Mucosa of rectum (tissue), 2 donors: Measurements from ENCODE around the gene HOXA3.

ENCODE experiments used
- H3K27ac ChIP-seq, 2 donors: one replicate each; pipeline ENCODE4 v1.7.0; 2013; ENCODE audit warnings: inconsistent platforms in 2 of 2, low read depth in 2 of 2, low read length in 2 of 2
- H3K27me3 ChIP-seq, 2 donors: one replicate each; pipeline ENCODE4 v1.7.0; 2013; ENCODE audit warnings: low read length in 2 of 2; ENCODE audit not compliant: control insufficient read depth in 2 of 2, insufficient read depth in 2 of 2
- H3K36me3 ChIP-seq, 2 donors: one replicate each; pipeline ENCODE4 v1.7.0; 2013; ENCODE audit warnings: low read length in 2 of 2; ENCODE audit not compliant: control insufficient read depth in 2 of 2, insufficient read depth in 2 of 2
- H3K4me1 ChIP-seq, 2 donors: one replicate each; pipeline ENCODE4 v1.7.0; 2013; ENCODE audit warnings: low read length in 2 of 2, mild to moderate bottlenecking in 1 of 2; ENCODE audit not compliant: control insufficient read depth in 2 of 2, insufficient read depth in 2 of 2
- H3K4me3 ChIP-seq, 2 donors: one replicate each; pipeline ENCODE4 v1.7.0; 2013; ENCODE audit warnings: low read length in 2 of 2
- H3K9ac ChIP-seq, 2 donors: one replicate each; pipeline ENCODE4 v1.7.0; 2013; ENCODE audit warnings: low read length in 2 of 2, low read depth in 1 of 2, mild to moderate bottlenecking in 1 of 2
- H3K9me3 ChIP-seq, 2 donors: one replicate each; pipeline ENCODE4 v1.7.0; 2013; ENCODE audit warnings: low read length in 2 of 2; ENCODE audit not compliant: control insufficient read depth in 2 of 2
- donor health status: healthy.
- donor health status: Normal muscosa, but diverticular disease.

HOXA3 gene

GRCh38 chr7:27100694-27101170, 51.7 kb downstream of the HOXA3 start:
- H3K36me3 ChIP-seq, result peaks cover 0 to 6% of the 10 kb centered on the region in 2 donors
- peak overlapping the region; percentile 87 to 96 for H3K27ac ChIP-seq
- peaks cover 20 to 50% of the 10 kb centered on the region in 2 donors for H3K4me1 ChIP-seq
- peak overlapping the region; percentile 68 to 71 for H3K4me3 ChIP-seq
- peak overlapping the region; percentile 42 to 79 for H3K9ac ChIP-seq
- no peaks in the 10 kb centered on the region for H3K9me3 ChIP-seq
- no peaks in the 10 kb centered on the region for H3K27me3 ChIP-seq

GRCh38 chr7:27099453-27100370, 52.7 kb downstream of the HOXA3 start:
- Histone ChIP-seq H3K27ac (peak overlapping the region; percentile 94 to 96), H3K9me3 (no peaks in the 10 kb centered on the region), H3K4me3 (peak overlapping the region; percentile 71 to 93), H3K9ac (peak overlapping the region; percentile 92 to 96), H3K27me3 (no peaks in the 10 kb centered on the region), H3K4me1 (peaks cover 26 to 56% of the 10 kb centered on the region in 2 donors), H3K36me3 (peaks cover 0 to 6% of the 10 kb centered on the region in 2 donors)

GRCh38 chr7:27098578-27099451, 53.6 kb downstream of the HOXA3 start:
- Histone ChIP-seq H3K36me3 (peaks cover 0 to 6% of the 10 kb centered on the region in 2 donors), H3K4me1 (peaks cover 26 to 53% of the 10 kb centered on the region in 2 donors), H3K9me3 (no peaks in the 10 kb centered on the region), H3K27me3 (no peaks in the 10 kb centered on the region), H3K9ac (peak overlapping the region; percentile 92 to 96), H3K4me3 (peak overlapping the region; percentile 71 to 93), H3K27ac (peak overlapping the region; percentile 94 to 96)

- Histone ChIP-seq H3K4me3 (peak overlapping the region; percentile 71 to 93), H3K27me3 (no peaks in the 10 kb centered on the region)
These were observed 54.5 kb downstream of the HOXA3 start for GRCh38 chr7:27097686-27098577.

GRCh38 chr7:27096768-27097514, 55.4 kb downstream of the HOXA3 start:
- Histone ChIP-seq H3K36me3 (peaks cover 0 to 6% of the 10 kb centered on the region in 2 donors), H3K9me3 (no peaks in the 10 kb centered on the region), H3K27ac (peak overlapping the region; percentile 94 to 96), H3K9ac (peak overlapping the region; percentile 92 to 96), H3K27me3 (no peaks in the 10 kb centered on the region), H3K4me1 (peaks cover 26 to 42% of the 10 kb centered on the region in 2 donors), H3K4me3 (peak overlapping the region; percentile 71 to 93)

More at GRCh38 chr7:27097686-27098577, 54.5 kb downstream of the HOXA3 start:
- Histone ChIP-seq H3K9ac (peak overlapping the region; percentile 92 to 96), H3K4me1 (peaks cover 26 to 45% of the 10 kb centered on the region in 2 donors), H3K36me3 (peaks cover 0 to 6% of the 10 kb centered on the region in 2 donors), H3K9me3 (no peaks in the 10 kb centered on the region), H3K27ac (peak overlapping the region; percentile 94 to 96)

- peak within 1 kb of the TSS; percentile 71 to 93 for H3K4me3 ChIP-seq
- no peaks in the 10 kb centered on the region for H3K9me3 ChIP-seq
- H3K4me1 ChIP-seq, result peaks cover 26 to 41% of the 10 kb centered on the region in 2 donors
- H3K27me3 ChIP-seq, result no peaks in the 10 kb centered on the region
- peaks cover 0 to 6% of the 10 kb centered on the region in 2 donors for H3K36me3 ChIP-seq
- H3K9ac ChIP-seq, result peak within 1 kb of the TSS; percentile 92 to 96
- H3K27ac ChIP-seq, result peak within 1 kb of the TSS; percentile 94 to 96
These were observed 56.3 kb downstream of the HOXA3 start, which contains the start of gene HOXA1 for GRCh38 chr7:27095897-27096767. HOXA1 (minus strand) TSS chr7:27096000; CDS start chr7:27095912, 88 bp downstream.

GRCh38 chr7:27095050-27095896, 57.1 kb downstream of the HOXA3 start:
- peaks cover 24 to 34% of the 10 kb centered on the region in 2 donors for H3K4me1 ChIP-seq
- H3K4me3 ChIP-seq, result peak overlapping the region; percentile 71 to 93
- peak overlapping the region; percentile 50 to 94 for H3K27ac ChIP-seq
- no peaks in the 10 kb centered on the region for H3K9me3 ChIP-seq
- H3K9ac ChIP-seq, result peak overlapping the region; percentile 56 to 92
- no peaks in the 10 kb centered on the region for H3K27me3 ChIP-seq
- H3K36me3 ChIP-seq, result peaks cover 0 to 6% of the 10 kb centered on the region in 2 donors
